ENCODE results near the gene REN.
A peak's percentile ranks its signal among the peaks of the same experiment; 100 is the strongest.

Gene REN

GRCh38 chr1:204142032-204142974 is 23.8 kb downstream of the REN start:
- H3K4me3 Mint-ChIP-seq: no peak overlapping the region
- no peak overlapping the region for H3K27ac Mint-ChIP-seq
- no peak for DNase-seq (ENCODE audit: low spot score in 2 of 2)
- ATAC-seq (ENCODE audit: low read depth): no peak
- no peaks in the 10 kb centered on the region for H3K4me1 Mint-ChIP-seq
- peaks cover 2% of the 10 kb centered on the region for H3K9me3 Mint-ChIP-seq
- H3K36me3 Mint-ChIP-seq: peaks cover 2% of the 10 kb centered on the region
- peaks cover 16% of the 10 kb centered on the region for H3K27me3 Mint-ChIP-seq

GRCh38 chr1:204141131-204141530 is 25.0 kb downstream of the REN start:
- peaks cover 16% of the 10 kb centered on the region for H3K27me3 Mint-ChIP-seq
- H3K4me3 Mint-ChIP-seq: no peak overlapping the region
- no peak for ATAC-seq (ENCODE audit: low read depth)

GRCh38 chr1:204139952-204140351 is 26.2 kb downstream of the REN start:
- ATAC-seq (ENCODE audit: low read depth) (no peak), DNase-seq (ENCODE audit: low spot score in 2 of 2) (no peak)
- Mint-ChIP-seq H3K27ac (no peak overlapping the region), H3K4me3 (no peak overlapping the region), H3K36me3 (peaks cover 2% of the 10 kb centered on the region), H3K27me3 (peaks cover 16% of the 10 kb centered on the region), H3K9me3 (peaks cover 2% of the 10 kb centered on the region), H3K4me1 (no peaks in the 10 kb centered on the region)

More at GRCh38 chr1:204141131-204141530, 25.0 kb downstream of the REN start:
- peaks cover 2% of the 10 kb centered on the region for H3K9me3 Mint-ChIP-seq
- H3K4me1 Mint-ChIP-seq: no peaks in the 10 kb centered on the region
- no peak for DNase-seq (ENCODE audit: low spot score in 2 of 2)
- peaks cover 2% of the 10 kb centered on the region for H3K36me3 Mint-ChIP-seq
- H3K27ac Mint-ChIP-seq: no peak overlapping the region

GRCh38 chr1:204139088-204139487 is 27.0 kb downstream of the REN start:
- Mint-ChIP-seq H3K27ac (no peak overlapping the region), H3K9me3 (peaks cover 2% of the 10 kb centered on the region), H3K4me1 (peaks cover under 1% of the 10 kb centered on the region), H3K4me3 (no peak overlapping the region), H3K27me3 (peaks cover 11% of the 10 kb centered on the region), H3K36me3 (peaks cover 2% of the 10 kb centered on the region)
- DNase-seq (ENCODE audit: low spot score in 2 of 2): no peak
- no peak for ATAC-seq (ENCODE audit: low read depth)

- ATAC-seq (ENCODE audit: low read depth): no peak
- no peak overlapping the region for H3K27ac Mint-ChIP-seq
- no peak overlapping the region for H3K4me3 Mint-ChIP-seq
- DNase-seq (ENCODE audit: low spot score in 2 of 2): no peak
- peaks cover 2% of the 10 kb centered on the region for H3K9me3 Mint-ChIP-seq
- peaks cover 2% of the 10 kb centered on the region for H3K4me1 Mint-ChIP-seq
- H3K27me3 Mint-ChIP-seq: peaks cover 11% of the 10 kb centered on the region
- H3K36me3 Mint-ChIP-seq: peaks cover 2% of the 10 kb centered on the region
Observed at GRCh38 chr1:204136814-204137213, 29.3 kb downstream of the REN start.

GRCh38 chr1:204134103-204134502 is 32.0 kb downstream of the REN start:
- Mint-ChIP-seq H3K4me1 (peaks cover 5% of the 10 kb centered on the region), H3K4me3 (no peak overlapping the region), H3K27ac (no peak overlapping the region), H3K36me3 (no peaks in the 10 kb centered on the region), H3K9me3 (no peaks in the 10 kb centered on the region), H3K27me3 (peaks cover 10% of the 10 kb centered on the region)
- DNase-seq (ENCODE audit: low spot score in 2 of 2): no peak
- peak; percentile 75 for ATAC-seq (ENCODE audit: low read depth)

- Mint-ChIP-seq H3K9me3 (no peaks in the 10 kb centered on the region), H3K27ac (no peak overlapping the region), H3K4me1 (peaks cover 6% of the 10 kb centered on the region), H3K27me3 (peaks cover 9% of the 10 kb centered on the region), H3K4me3 (no peak overlapping the region), H3K36me3 (no peaks in the 10 kb centered on the region)
- no peak for DNase-seq (ENCODE audit: low spot score in 2 of 2)
- ATAC-seq (ENCODE audit: low read depth): no peak
Observed at GRCh38 chr1:204132718-204133117, 33.4 kb downstream of the REN start.

- peaks cover 6% of the 10 kb centered on the region for H3K4me1 Mint-ChIP-seq
- H3K27ac Mint-ChIP-seq: no peak overlapping the region
- H3K27me3 Mint-ChIP-seq: peaks cover 9% of the 10 kb centered on the region
- no peak overlapping the region for H3K4me3 Mint-ChIP-seq
- no peak for ATAC-seq (ENCODE audit: low read depth)
- no peaks in the 10 kb centered on the region for H3K36me3 Mint-ChIP-seq
- no peak for DNase-seq (ENCODE audit: low spot score in 2 of 2)
- no peaks in the 10 kb centered on the region for H3K9me3 Mint-ChIP-seq
Observed at GRCh38 chr1:204131978-204132377, 34.2 kb downstream of the REN start.

- Mint-ChIP-seq H3K4me3 (no peak overlapping the region), H3K27me3 (peaks cover 9% of the 10 kb centered on the region), H3K36me3 (no peaks in the 10 kb centered on the region), H3K9me3 (no peaks in the 10 kb centered on the region), H3K4me1 (peaks cover 11% of the 10 kb centered on the region), H3K27ac (no peak overlapping the region)
- no peak for ATAC-seq (ENCODE audit: low read depth)
- DNase-seq (ENCODE audit: low spot score in 2 of 2): no peak
Observed at GRCh38 chr1:204130981-204131892, 34.9 kb downstream of the REN start.

- Mint-ChIP-seq H3K27ac (no peak overlapping the region), H3K27me3 (peaks cover 5% of the 10 kb centered on the region), H3K36me3 (no peaks in the 10 kb centered on the region), H3K4me3 (no peak overlapping the region), H3K4me1 (peaks cover 11% of the 10 kb centered on the region), H3K9me3 (no peaks in the 10 kb centered on the region)
- ATAC-seq (ENCODE audit: low read depth) (no peak), DNase-seq (ENCODE audit: low spot score in 2 of 2) (no peak)
Observed at GRCh38 chr1:204130178-204130577, 36.0 kb downstream of the REN start.

- Mint-ChIP-seq H3K36me3 (no peaks in the 10 kb centered on the region), H3K27ac (no peak overlapping the region), H3K4me1 (peaks cover 11% of the 10 kb centered on the region), H3K9me3 (no peaks in the 10 kb centered on the region), H3K4me3 (peak overlapping the region; percentile 35), H3K27me3 (peaks cover 5% of the 10 kb centered on the region)
- DNase-seq (ENCODE audit: low spot score in 2 of 2) (peak; percentile 53 to 57), ATAC-seq (ENCODE audit: low read depth) (peak; percentile 84)
Observed at GRCh38 chr1:204128964-204129896, 36.9 kb downstream of the REN start.

- Mint-ChIP-seq H3K9me3 (no peaks in the 10 kb centered on the region), H3K27ac (no peak overlapping the region), H3K4me1 (peaks cover 10% of the 10 kb centered on the region), H3K4me3 (peak overlapping the region; percentile 8), H3K27me3 (peaks cover 5% of the 10 kb centered on the region), H3K36me3 (no peaks in the 10 kb centered on the region)
- peak; percentile 21 for ATAC-seq (ENCODE audit: low read depth)
- no peak for DNase-seq (ENCODE audit: low spot score in 2 of 2)
Observed at GRCh38 chr1:204128464-204128963, 37.6 kb downstream of the REN start.

GRCh38 chr1:204127597-204128242 is 38.4 kb downstream of the REN start:
- Mint-ChIP-seq H3K4me1 (peaks cover 13% of the 10 kb centered on the region), H3K9me3 (no peaks in the 10 kb centered on the region), H3K4me3 (no peak overlapping the region), H3K27me3 (peaks cover 5% of the 10 kb centered on the region), H3K27ac (no peak overlapping the region), H3K36me3 (no peaks in the 10 kb centered on the region)
- DNase-seq (ENCODE audit: low spot score in 2 of 2): no peak
- peak; percentile 30 for ATAC-seq (ENCODE audit: low read depth)

All from memory B cell (primary cell).